HepG2 (cell line): Measurements from ENCODE around the gene KATNB1. TPM values are rescaled to one million over a fixed set of nuclear protein-coding genes. Genes with fewer than 3 reads are reported as not detected.

Experiments
- AGO2 ChIP-seq: fragments of 200-400 bp; formaldehyde crosslinking; optimal IDR thresholded peaks from 2 replicates; pipeline ENCODE3; 2017; ENCODE audit warnings: mild to moderate bottlenecking, low read depth, low read length, moderate library complexity
- FOXC1 ChIP-seq: sonication (generic); formaldehyde crosslinking; IDR thresholded peaks from 2 replicates; pipeline ENCODE4 v1.8.0; 2022; ENCODE audit warnings: mild to moderate bottlenecking, missing genetic modification reagents, borderline replicate concordance
- FOXJ3 ChIP-seq: sonication (generic); formaldehyde crosslinking; IDR thresholded peaks from 2 replicates; pipeline ENCODE4 v1.4.0; 2020; ENCODE audit warnings: missing genetic modification reagents, mild to moderate bottlenecking, borderline replicate concordance
- GZF1 ChIP-seq: sonication (generic); formaldehyde crosslinking; IDR thresholded peaks from 2 replicates; pipeline ENCODE4 v1.5.1; 2020; ENCODE audit warnings: mild to moderate bottlenecking, missing genetic modification reagents
- HDAC6 ChIP-seq: fragments of 200-600 bp; sonication (generic); IDR thresholded peaks from 2 replicates; pipeline ENCODE4 v1.7.0; 2017; ENCODE audit warnings: mild to moderate bottlenecking, antibody characterized with exemption, low read length, low read depth
- NFKB2 ChIP-seq: sonication (generic); formaldehyde crosslinking; IDR thresholded peaks from 2 replicates; pipeline ENCODE4 v1.4.0; 2020; ENCODE audit warnings: missing genetic modification reagents, borderline replicate concordance
- PHF8 ChIP-seq: sonication (generic); formaldehyde crosslinking; IDR thresholded peaks from 2 replicates; pipeline ENCODE4 v1.5.0; 2020; ENCODE audit warnings: missing genetic modification reagents
- POLR2G ChIP-seq: fragments of 200-400 bp; formaldehyde crosslinking; IDR thresholded peaks from 2 replicates; pipeline ENCODE4 v1.6.1; 2018; ENCODE audit warnings: mild to moderate bottlenecking, low read depth, low read length, moderate library complexity
- SRY ChIP-seq: sonication (generic); formaldehyde crosslinking; IDR thresholded peaks from 2 replicates; pipeline ENCODE4 v1.8.0; 2022; ENCODE audit warnings: mild to moderate bottlenecking, missing genetic modification reagents
- SSRP1 ChIP-seq: IDR thresholded peaks from 2 replicates; pipeline ENCODE4 v1.6.1; 2016; ENCODE audit warnings: control low read depth
- TMF1 ChIP-seq: sonication (generic); formaldehyde crosslinking; IDR thresholded peaks from 2 replicates; pipeline ENCODE4 v1.8.1; 2022; ENCODE audit warnings: low read depth, missing genetic modification reagents
- TP53 ChIP-seq: sonication (generic); formaldehyde crosslinking; conservative IDR thresholded peaks from 2 replicates; pipeline ENCODE4 v1.4.0; 2020; ENCODE audit warnings: missing genetic modification reagents
- WIZ ChIP-seq: sonication (generic); formaldehyde crosslinking; IDR thresholded peaks from 2 replicates; pipeline ENCODE4 v1.5.1; 2020; ENCODE audit warnings: mild to moderate bottlenecking, missing genetic modification reagents
- ZNF260 ChIP-seq: sonication (generic); formaldehyde crosslinking; IDR thresholded peaks from 2 replicates; pipeline ENCODE4 v1.4.0; 2020; ENCODE audit warnings: missing genetic modification reagents, low read depth, mild to moderate bottlenecking, borderline replicate concordance
- ZNF496 ChIP-seq: sonication (generic); formaldehyde crosslinking; IDR thresholded peaks from 2 replicates; pipeline ENCODE4 v1.8.1; 2023; ENCODE audit warnings: mild to moderate bottlenecking, moderate library complexity, missing genetic modification reagents; ENCODE audit not compliant: insufficient replicate concordance
- ZNF629 ChIP-seq: sonication (generic); formaldehyde crosslinking; conservative IDR thresholded peaks from 2 replicates; pipeline ENCODE4 v1.5.0; 2020; ENCODE audit warnings: missing genetic modification reagents
- polyA plus RNA-seq, 8 experiments: library from polyadenylated mRNA; depleted of rRNA in 3 of 8; stranded (reverse) in 7 of 8; unstranded in 1 of 8; fragments of >200 nt; fragmentation: Illumina TruSeq in 4 of 8; extraction: Trizol in 4 of 8; gene quantifications; 2 replicates each; pipeline versions ENCODE4 v1.2.1 to v1.2.3, GENCODE V29; 2011 to 2016; ENCODE audit warnings: low read depth in 4 of 8, missing spikeins in 1 of 8, mixed read lengths in 1 of 8; ENCODE audit not compliant: insufficient read depth in 1 of 8
- total RNA-seq, 5 experiments: library from RNA; depleted of rRNA; stranded (reverse); fragments of >200 nt; fragmentation: Illumina TruSeq; extraction: Trizol; gene quantifications; 2 replicates each; pipeline ENCODE4 v1.2.3, GENCODE V29; 2016; ENCODE audit warnings: low read depth in 1 of 5
- TF ChIP-seq, protein P1 (sequence below): sonication (generic); formaldehyde crosslinking; IDR thresholded peaks from 2 replicates; pipeline ENCODE4 v1.4.0; 2020; ENCODE audit warnings: missing genetic modification reagents
- TF ChIP-seq, protein P2 (sequence below): sonication (generic); formaldehyde crosslinking; IDR thresholded peaks from 2 replicates; pipeline ENCODE4 v1.5.0; 2020; ENCODE audit warnings: missing genetic modification reagents
- TF ChIP-seq, protein P3 (sequence below): sonication (generic); formaldehyde crosslinking; IDR thresholded peaks from 2 replicates; pipeline ENCODE4 v1.4.0; 2020; ENCODE audit warnings: missing genetic modification reagents, mild to moderate bottlenecking, borderline replicate concordance
- TF ChIP-seq, protein P4 (sequence below): sonication (generic); formaldehyde crosslinking; IDR thresholded peaks from 2 replicates; pipeline ENCODE4 v1.5.1; 2020; ENCODE audit warnings: mild to moderate bottlenecking, missing genetic modification reagents, moderate library complexity

Gene KATNB1
- total and polyA plus RNA-seq, 2 of the 13 experiments (the other 11 are each of a cell fraction or from before 2014, with no cell fraction given), result 31.5 to 43.5 TPM

DNA sequence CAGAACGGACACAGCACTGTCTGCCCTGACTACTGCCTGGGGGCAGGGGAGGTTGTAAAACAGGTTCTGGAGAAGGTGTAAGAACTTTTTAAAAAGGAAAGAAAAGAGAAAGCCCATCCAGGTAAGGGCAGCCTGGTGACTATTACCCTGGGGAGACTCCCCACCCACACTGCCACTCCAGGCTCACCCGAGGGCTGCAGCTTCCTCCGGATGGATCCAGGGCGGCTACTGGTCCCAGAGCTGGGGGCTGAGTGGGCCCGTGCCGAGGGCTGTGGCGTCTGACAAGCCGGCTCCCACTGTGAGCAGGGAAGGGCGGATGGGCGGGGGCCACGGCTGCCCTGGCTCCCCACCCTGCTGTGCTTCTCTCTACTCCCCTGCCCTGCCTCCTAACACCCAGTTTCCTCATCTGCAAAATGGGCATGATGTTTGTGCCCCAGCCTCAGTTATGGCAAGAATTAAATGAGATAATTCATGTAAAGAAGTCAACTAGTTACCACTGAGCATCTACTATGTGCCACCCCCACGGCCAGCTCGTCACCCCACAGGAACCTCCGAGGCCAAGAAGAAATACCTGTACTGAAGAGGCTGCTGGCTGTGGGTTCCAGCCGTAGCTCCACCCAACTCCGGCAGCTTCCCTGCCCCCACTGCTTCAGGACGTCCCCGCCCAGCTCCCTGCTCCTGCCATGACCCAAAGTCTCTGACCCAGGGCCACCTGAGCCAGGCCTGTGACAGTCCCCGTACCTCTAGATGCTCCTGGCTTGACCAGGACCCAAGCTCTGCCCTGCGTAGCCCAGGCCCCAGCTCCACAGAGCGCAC lies 24.2 kb downstream of the KATNB1 start (continued):
- TF ChIP-seq, protein P1, sequence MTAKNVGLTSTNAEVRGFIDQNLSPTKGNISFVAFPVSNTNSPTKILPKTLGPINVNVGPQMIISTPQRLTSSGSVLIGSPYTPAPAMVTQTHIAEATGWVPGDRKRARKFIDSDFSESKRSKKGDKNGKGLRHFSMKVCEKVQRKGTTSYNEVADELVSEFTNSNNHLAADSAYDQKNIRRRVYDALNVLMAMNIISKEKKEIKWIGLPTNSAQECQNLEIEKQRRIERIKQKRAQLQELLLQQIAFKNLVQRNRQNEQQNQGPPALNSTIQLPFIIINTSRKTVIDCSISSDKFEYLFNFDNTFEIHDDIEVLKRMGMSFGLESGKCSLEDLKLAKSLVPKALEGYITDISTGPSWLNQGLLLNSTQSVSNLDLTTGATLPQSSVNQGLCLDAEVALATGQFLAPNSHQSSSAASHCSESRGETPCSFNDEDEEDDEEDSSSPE (CRISPR knock-in tag), result no peak
- TF ChIP-seq ZNF629 (CRISPR knock-in tag) (peak; percentile 76), WIZ (no peak), PHF8 (CRISPR knock-in tag) (0 out of 2 replicates have a peak, but pooled peaks have one; percentile 5), NFKB2 (CRISPR knock-in tag) (no peak), SSRP1 (CRISPR knock-in tag) (peak; percentile 29; the same call in 1 of the 2 replicates), AGO2 (no peak), SRY (CRISPR knock-in tag) (no peak), ZNF496 (CRISPR knock-in tag) (no peak), ZNF260 (no peak), POLR2G (0 out of 2 replicates have a peak, but pooled peaks have one; percentile 5), HDAC6 (no peak), FOXJ3 (CRISPR knock-in tag) (no peak), TP53 (CRISPR knock-in tag) (no peak), GZF1 (no peak), TMF1 (no peak), FOXC1 (CRISPR knock-in tag) (no peak)
- TF ChIP-seq, protein P2, sequence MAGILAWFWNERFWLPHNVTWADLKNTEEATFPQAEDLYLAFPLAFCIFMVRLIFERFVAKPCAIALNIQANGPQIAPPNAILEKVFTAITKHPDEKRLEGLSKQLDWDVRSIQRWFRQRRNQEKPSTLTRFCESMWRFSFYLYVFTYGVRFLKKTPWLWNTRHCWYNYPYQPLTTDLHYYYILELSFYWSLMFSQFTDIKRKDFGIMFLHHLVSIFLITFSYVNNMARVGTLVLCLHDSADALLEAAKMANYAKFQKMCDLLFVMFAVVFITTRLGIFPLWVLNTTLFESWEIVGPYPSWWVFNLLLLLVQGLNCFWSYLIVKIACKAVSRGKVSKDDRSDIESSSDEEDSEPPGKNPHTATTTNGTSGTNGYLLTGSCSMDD (CRISPR knock-in tag), result no peak
- TF ChIP-seq, protein P3, sequence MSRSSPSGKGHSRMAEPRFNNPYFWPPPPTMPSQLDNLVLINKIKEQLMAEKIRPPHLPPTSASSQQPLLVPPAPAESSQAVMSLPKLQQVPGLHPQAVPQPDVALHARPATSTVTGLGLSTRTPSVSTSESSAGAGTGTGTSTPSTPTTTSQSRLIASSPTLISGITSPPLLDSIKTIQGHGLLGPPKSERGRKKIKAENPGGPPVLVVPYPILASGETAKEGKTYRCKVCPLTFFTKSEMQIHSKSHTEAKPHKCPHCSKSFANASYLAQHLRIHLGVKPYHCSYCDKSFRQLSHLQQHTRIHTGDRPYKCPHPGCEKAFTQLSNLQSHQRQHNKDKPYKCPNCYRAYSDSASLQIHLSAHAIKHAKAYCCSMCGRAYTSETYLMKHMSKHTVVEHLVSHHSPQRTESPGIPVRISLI (CRISPR knock-in tag), result no peak
- TF ChIP-seq, protein P4, sequence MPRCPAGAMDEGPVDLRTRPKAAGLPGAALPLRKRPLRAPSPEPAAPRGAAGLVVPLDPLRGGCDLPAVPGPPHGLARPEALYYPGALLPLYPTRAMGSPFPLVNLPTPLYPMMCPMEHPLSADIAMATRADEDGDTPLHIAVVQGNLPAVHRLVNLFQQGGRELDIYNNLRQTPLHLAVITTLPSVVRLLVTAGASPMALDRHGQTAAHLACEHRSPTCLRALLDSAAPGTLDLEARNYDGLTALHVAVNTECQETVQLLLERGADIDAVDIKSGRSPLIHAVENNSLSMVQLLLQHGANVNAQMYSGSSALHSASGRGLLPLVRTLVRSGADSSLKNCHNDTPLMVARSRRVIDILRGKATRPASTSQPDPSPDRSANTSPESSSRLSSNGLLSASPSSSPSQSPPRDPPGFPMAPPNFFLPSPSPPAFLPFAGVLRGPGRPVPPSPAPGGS, result no peak
- TF ChIP-seq, all 625 proteins: peak for 5
